WTC11 (cell line): ENCODE results near the gene RAP1GDS1. TPM values are rescaled to one million over a fixed set of nuclear protein-coding genes. Genes with fewer than 3 reads are reported as not detected.

Experiments used
- ATAC-seq: fragments of 200-7000 bp; cut with Tn5 transposase; 2 replicates; pipeline ENCODE4 v1.10.0; 2021; ENCODE audit warnings: mild to moderate bottlenecking, moderate library complexity
- CTCF ChIA-PET: fragments of 300-600 bp; sonication (Branson Sonifier 250); formaldehyde crosslinking; loops from one replicate; lab custom pipeline; 2021; ENCODE audit warnings: antibody characterized with exemption; lab: Charles Lee
- POLR2A ChIA-PET: fragments of 350-600 bp; sonication (Branson Sonifier 250); formaldehyde crosslinking; loops from one replicate; lab custom pipeline; 2021; ENCODE audit warnings: antibody characterized with exemption; lab: Charles Lee
- DNase-seq: peaks from one replicate; pipeline ENCODE4 v3.0.0; 2021; ENCODE audit warnings: low spot score
- H3K27ac Mint-ChIP-seq: 2 replicates; pipeline ENCODE4 v1.8.0; 2021; ENCODE audit warnings: mixed read lengths
- H3K27me3 Mint-ChIP-seq: 2 replicates; pipeline ENCODE4 v1.8.0; 2021; ENCODE audit warnings: low read depth, mild to moderate bottlenecking, moderate library complexity, mixed read lengths
- H3K36me3 Mint-ChIP-seq: 2 replicates; pipeline ENCODE4 v1.8.0; 2021; ENCODE audit warnings: mixed read lengths
- H3K4me1 Mint-ChIP-seq: 2 replicates; pipeline ENCODE4 v1.8.0; 2022; ENCODE audit warnings: mixed read lengths
- H3K4me3 Mint-ChIP-seq: 2 replicates; pipeline ENCODE4 v1.8.0; 2021; ENCODE audit warnings: mild to moderate bottlenecking, moderate library complexity, mixed read lengths
- H3K9me3 Mint-ChIP-seq: 2 replicates; pipeline ENCODE4 v1.8.0; 2021; ENCODE audit warnings: mixed read lengths
- CBFB ChIP-seq: sonication (generic); formaldehyde crosslinking; IDR thresholded peaks from 2 replicates; pipeline ENCODE4 v1.8.1; 2022; ENCODE audit warnings: mild to moderate bottlenecking, low read depth, missing genetic modification reagents
- CREM ChIP-seq: sonication (generic); formaldehyde crosslinking; IDR thresholded peaks from 2 replicates; pipeline ENCODE4 v1.8.1; 2022; ENCODE audit warnings: mild to moderate bottlenecking, missing genetic modification reagents, moderate library complexity
- FOXP1 ChIP-seq: sonication (generic); formaldehyde crosslinking; IDR thresholded peaks from 2 replicates; pipeline ENCODE4 v1.8.0; 2022; ENCODE audit warnings: missing genetic modification reagents, mild to moderate bottlenecking, moderate library complexity, borderline replicate concordance
- HMGA2 ChIP-seq: fragments of 250-450 bp; sonication (Bioruptor Pico); IDR thresholded peaks from 2 replicates; pipeline ENCODE4 v1.4.0; 2021; ENCODE audit warnings: mild to moderate bottlenecking, moderate library complexity
- JAZF1 ChIP-seq: fragments of 250-450 bp; sonication (Bioruptor Pico); IDR thresholded peaks from 2 replicates; pipeline ENCODE4 v1.9.0; 2021; ENCODE audit warnings: moderate library complexity, mild to moderate bottlenecking, inconsistent platforms
- NFATC4 ChIP-seq: fragments of 250-450 bp; sonication (Bioruptor Pico); IDR thresholded peaks from 2 replicates; pipeline ENCODE4 v1.9.0; 2021; ENCODE audit warnings: mild to moderate bottlenecking
- SMAD3 ChIP-seq: sonication (generic); formaldehyde crosslinking; IDR thresholded peaks from 2 replicates; pipeline ENCODE4 v1.8.0; 2022; ENCODE audit warnings: missing genetic modification reagents, mild to moderate bottlenecking, borderline replicate concordance
- SOX15 ChIP-seq: fragments of 250-450 bp; sonication (Bioruptor Pico); IDR thresholded peaks from 2 replicates; pipeline ENCODE4 v1.9.0; 2021; ENCODE audit warnings: mild to moderate bottlenecking
- TCF7 ChIP-seq: sonication (generic); formaldehyde crosslinking; IDR thresholded peaks from 2 replicates; pipeline ENCODE4 v1.8.0; 2022; ENCODE audit warnings: mild to moderate bottlenecking, low read depth, missing genetic modification reagents, moderate library complexity
- ZNF263 ChIP-seq: sonication (generic); formaldehyde crosslinking; IDR thresholded peaks from 2 replicates; pipeline ENCODE4 v1.8.1; 2022; ENCODE audit warnings: low read depth, mild to moderate bottlenecking, moderate library complexity, missing genetic modification reagents
- total RNA-seq: library from RNA; stranded (reverse); gene quantifications from 3 replicates; pipeline ENCODE4 v1.2.3, GENCODE V29; 2021
- TF ChIP-seq, protein P1 (sequence below): sonication (generic); formaldehyde crosslinking; IDR thresholded peaks from 2 replicates; pipeline ENCODE4 v1.8.1; 2022; ENCODE audit warnings: low read depth, missing genetic modification reagents, borderline replicate concordance
- TF ChIP-seq, protein P2 (sequence below): fragments of 250-450 bp; sonication (Bioruptor Pico); IDR thresholded peaks from 2 replicates; pipeline ENCODE4 v1.9.0; 2021; ENCODE audit warnings: mild to moderate bottlenecking
- TF ChIP-seq, protein P3 (sequence below): sonication (generic); formaldehyde crosslinking; conservative IDR thresholded peaks from 2 replicates; pipeline ENCODE4 v1.8.1; 2022; ENCODE audit warnings: mild to moderate bottlenecking, missing genetic modification reagents
- TF ChIP-seq, protein P4 (sequence below): sonication (generic); formaldehyde crosslinking; IDR thresholded peaks from 2 replicates; pipeline ENCODE4 v1.8.0; 2022; ENCODE audit warnings: mild to moderate bottlenecking, missing genetic modification reagents
- TF ChIP-seq, protein P5 (sequence below): sonication (generic); formaldehyde crosslinking; conservative IDR thresholded peaks from 2 replicates; pipeline ENCODE4 v1.8.1; 2023; ENCODE audit warnings: mild to moderate bottlenecking, low read depth, missing genetic modification reagents, moderate library complexity
- TF ChIP-seq, protein P6 (sequence below): sonication (generic); formaldehyde crosslinking; IDR thresholded peaks from 2 replicates; pipeline ENCODE4 v1.8.0; 2022; ENCODE audit warnings: mild to moderate bottlenecking, missing genetic modification reagents

RAP1GDS1 gene
- total RNA-seq, 1 experiment from 2014 or later: 29.9 TPM

DNA sequence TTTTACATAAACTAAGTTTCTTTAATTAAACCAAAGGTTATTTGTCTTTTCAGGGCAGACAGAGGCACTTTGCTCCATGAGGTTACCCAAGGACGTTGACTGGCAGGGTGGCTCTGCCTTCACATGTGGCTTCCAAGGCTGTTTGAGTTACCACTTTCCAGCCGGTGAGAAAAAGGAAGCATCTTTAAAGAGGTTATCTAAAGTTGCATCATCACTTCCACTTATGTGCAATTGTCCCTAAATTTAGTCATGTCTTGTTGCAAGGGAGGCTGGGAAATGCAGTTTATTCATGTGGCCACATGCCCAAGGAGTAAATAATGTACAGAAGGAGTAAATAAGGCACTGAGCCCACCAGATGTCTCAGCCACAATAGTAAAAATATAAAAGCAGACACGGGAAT is 29.0 kb upstream of the RAP1GDS1 start (continued):
- no peak for TF ChIP-seq NFATC4 (CRISPR knock-in tag)
- TF ChIP-seq, protein P1, sequence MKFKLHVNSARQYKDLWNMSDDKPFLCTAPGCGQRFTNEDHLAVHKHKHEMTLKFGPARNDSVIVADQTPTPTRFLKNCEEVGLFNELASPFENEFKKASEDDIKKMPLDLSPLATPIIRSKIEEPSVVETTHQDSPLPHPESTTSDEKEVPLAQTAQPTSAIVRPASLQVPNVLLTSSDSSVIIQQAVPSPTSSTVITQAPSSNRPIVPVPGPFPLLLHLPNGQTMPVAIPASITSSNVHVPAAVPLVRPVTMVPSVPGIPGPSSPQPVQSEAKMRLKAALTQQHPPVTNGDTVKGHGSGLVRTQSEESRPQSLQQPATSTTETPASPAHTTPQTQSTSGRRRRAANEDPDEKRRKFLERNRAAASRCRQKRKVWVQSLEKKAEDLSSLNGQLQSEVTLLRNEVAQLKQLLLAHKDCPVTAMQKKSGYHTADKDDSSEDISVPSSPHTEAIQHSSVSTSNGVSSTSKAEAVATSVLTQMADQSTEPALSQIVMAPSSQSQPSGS: no peak
- TF ChIP-seq, protein P2, sequence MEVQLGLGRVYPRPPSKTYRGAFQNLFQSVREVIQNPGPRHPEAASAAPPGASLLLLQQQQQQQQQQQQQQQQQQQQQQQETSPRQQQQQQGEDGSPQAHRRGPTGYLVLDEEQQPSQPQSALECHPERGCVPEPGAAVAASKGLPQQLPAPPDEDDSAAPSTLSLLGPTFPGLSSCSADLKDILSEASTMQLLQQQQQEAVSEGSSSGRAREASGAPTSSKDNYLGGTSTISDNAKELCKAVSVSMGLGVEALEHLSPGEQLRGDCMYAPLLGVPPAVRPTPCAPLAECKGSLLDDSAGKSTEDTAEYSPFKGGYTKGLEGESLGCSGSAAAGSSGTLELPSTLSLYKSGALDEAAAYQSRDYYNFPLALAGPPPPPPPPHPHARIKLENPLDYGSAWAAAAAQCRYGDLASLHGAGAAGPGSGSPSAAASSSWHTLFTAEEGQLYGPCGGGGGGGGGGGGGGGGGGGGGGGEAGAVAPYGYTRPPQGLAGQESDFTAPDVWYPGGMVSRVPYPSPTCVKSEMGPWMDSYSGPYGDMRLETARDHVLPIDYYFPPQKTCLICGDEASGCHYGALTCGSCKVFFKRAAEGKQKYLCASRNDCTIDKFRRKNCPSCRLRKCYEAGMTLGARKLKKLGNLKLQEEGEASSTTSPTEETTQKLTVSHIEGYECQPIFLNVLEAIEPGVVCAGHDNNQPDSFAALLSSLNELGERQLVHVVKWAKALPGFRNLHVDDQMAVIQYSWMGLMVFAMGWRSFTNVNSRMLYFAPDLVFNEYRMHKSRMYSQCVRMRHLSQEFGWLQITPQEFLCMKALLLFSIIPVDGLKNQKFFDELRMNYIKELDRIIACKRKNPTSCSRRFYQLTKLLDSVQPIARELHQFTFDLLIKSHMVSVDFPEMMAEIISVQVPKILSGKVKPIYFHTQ (CRISPR knock-in tag): no peak
- TF ChIP-seq, protein P3, sequence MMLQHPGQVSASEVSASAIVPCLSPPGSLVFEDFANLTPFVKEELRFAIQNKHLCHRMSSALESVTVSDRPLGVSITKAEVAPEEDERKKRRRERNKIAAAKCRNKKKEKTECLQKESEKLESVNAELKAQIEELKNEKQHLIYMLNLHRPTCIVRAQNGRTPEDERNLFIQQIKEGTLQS (CRISPR knock-in tag): no peak
- TF ChIP-seq, protein P4, sequence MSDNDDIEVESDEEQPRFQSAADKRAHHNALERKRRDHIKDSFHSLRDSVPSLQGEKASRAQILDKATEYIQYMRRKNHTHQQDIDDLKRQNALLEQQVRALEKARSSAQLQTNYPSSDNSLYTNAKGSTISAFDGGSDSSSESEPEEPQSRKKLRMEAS (CRISPR knock-in tag): no peak
- TF ChIP-seq, protein P5, sequence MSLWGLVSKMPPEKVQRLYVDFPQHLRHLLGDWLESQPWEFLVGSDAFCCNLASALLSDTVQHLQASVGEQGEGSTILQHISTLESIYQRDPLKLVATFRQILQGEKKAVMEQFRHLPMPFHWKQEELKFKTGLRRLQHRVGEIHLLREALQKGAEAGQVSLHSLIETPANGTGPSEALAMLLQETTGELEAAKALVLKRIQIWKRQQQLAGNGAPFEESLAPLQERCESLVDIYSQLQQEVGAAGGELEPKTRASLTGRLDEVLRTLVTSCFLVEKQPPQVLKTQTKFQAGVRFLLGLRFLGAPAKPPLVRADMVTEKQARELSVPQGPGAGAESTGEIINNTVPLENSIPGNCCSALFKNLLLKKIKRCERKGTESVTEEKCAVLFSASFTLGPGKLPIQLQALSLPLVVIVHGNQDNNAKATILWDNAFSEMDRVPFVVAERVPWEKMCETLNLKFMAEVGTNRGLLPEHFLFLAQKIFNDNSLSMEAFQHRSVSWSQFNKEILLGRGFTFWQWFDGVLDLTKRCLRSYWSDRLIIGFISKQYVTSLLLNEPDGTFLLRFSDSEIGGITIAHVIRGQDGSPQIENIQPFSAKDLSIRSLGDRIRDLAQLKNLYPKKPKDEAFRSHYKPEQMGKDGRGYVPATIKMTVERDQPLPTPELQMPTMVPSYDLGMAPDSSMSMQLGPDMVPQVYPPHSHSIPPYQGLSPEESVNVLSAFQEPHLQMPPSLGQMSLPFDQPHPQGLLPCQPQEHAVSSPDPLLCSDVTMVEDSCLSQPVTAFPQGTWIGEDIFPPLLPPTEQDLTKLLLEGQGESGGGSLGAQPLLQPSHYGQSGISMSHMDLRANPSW (CRISPR knock-in tag): no peak

DNA sequence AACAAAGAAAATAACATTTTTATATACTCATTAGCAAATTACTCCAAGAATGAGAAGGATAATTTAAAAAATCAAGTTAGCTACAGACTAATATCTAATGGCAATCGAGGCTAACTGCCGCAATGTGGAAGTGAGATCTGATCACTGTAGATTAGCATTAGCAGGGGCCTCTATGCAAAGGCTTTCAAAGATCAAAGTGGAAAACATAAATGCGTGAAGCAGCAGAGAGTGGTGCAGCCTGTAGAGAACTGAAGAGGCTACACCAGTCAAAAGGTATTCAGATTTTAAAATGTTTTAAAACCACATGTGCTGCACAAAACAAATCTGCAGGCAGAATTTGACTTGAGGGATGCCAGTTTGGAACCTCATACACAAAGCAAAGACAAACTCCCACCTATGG is 24.0 kb upstream of the RAP1GDS1 start:
- ATAC-seq: no peak
- TF ChIP-seq CREM (no peak), SOX15 (CRISPR knock-in tag) (no peak), ZNF263 (CRISPR knock-in tag) (no peak), JAZF1 (no peak), TCF7 (CRISPR knock-in tag) (no peak), CBFB (no peak), SMAD3 (CRISPR knock-in tag) (no peak), FOXP1 (no peak), HMGA2 (CRISPR knock-in tag) (no peak)
- TF ChIP-seq, protein P2 (CRISPR knock-in tag): no peak
- TF ChIP-seq, protein P6, sequence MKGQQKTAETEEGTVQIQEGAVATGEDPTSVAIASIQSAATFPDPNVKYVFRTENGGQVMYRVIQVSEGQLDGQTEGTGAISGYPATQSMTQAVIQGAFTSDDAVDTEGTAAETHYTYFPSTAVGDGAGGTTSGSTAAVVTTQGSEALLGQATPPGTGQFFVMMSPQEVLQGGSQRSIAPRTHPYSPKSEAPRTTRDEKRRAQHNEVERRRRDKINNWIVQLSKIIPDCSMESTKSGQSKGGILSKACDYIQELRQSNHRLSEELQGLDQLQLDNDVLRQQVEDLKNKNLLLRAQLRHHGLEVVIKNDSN: no peak
- TF ChIP-seq, all 79 proteins: peak for 0
- H3K4me3 Mint-ChIP-seq: no peak overlapping the region
- no peaks in the 10 kb centered on the region for H3K27me3 Mint-ChIP-seq
- POLR2A ChIA-PET: no interaction called here
- H3K36me3 Mint-ChIP-seq: no peaks in the 10 kb centered on the region
- no peak for DNase-seq
- H3K9me3 Mint-ChIP-seq: no peaks in the 10 kb centered on the region
- CTCF ChIA-PET: interaction anchor here (1.4 kb wide), 1 partner anchor 819 kb away, joined by 4 read pairs; no protein-coding TSS in a partner anchor
- H3K27ac Mint-ChIP-seq: no peak overlapping the region
- H3K4me1 Mint-ChIP-seq: peaks cover 18% of the 10 kb centered on the region
